ENCODE data around the gene EMC10. TPM values are rescaled to one million over a fixed set of nuclear protein-coding genes. Genes with fewer than 3 reads are reported as not detected.
"Not testable (repeated sequence)": the region's sequence is repeated elsewhere in the genome, so short reads cannot be mapped to it uniquely, and the experiment has no call there.

EMC10 gene
- polyA plus RNA-seq, 4 donors, result 115 to 189 (median 133) TPM

DNA sequence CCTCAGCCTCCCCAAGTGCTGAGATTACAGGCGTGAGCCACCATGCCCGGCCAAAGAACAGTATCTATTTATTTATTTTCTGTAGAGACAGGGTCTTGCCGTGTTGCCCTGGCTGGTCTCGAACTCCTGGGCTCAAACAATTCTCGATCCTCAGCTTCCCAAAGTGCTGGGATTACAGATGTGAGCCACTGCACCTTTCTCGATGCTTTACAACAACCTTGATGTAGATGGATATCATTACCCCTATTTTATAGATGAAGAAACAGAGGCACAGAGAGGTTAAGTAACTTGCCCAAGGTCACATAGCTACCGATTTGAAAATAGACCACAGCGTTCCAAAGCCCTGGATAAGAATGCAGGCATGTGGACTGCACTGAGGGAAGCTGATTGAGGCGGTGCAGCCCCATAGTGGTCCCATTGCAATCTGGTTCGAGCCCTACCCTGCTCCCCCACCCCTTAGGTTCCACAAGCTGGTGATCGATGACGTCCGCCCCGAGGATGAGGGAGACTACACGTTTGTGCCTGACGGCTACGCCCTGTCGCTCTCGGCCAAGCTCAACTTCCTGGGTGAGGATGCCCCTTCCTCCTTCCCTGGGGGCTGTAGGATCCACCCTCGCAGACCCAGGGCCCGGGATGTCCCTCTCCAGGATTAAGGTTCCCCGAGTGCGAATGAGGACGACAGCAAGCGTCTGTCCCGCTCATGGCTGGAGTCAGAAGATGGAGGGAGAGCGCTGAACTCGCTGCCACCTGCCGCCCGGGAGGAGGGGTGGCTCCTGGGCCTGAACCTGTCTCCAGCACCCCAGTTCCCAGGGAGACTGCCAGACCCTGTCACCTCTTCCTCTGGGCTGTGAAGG lies 25.7 kb upstream of the EMC10 start:
- DNase-seq (ENCODE audit: low read depth in 4 of 4, low spot score in 3 of 4), result no peak

DNA sequence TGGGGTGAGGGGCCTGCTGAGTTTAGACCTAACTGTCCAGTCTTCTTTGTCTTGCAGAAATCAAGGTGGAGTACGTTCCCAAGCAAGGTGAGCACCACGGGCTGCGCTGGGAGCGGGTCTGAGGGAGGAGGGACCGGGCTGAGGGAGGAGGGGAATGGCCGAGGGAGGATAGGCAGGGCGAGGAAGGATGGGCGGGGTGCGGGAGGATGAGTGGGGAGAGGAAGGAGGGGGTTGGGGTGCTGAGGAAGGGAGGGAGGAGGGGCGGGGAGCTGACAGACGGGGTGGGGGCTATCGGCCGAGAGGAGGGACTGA lies 25.1 kb upstream of the EMC10 start:
- no peak for DNase-seq (ENCODE audit: low read depth in 4 of 4, low spot score in 3 of 4)

DNA sequence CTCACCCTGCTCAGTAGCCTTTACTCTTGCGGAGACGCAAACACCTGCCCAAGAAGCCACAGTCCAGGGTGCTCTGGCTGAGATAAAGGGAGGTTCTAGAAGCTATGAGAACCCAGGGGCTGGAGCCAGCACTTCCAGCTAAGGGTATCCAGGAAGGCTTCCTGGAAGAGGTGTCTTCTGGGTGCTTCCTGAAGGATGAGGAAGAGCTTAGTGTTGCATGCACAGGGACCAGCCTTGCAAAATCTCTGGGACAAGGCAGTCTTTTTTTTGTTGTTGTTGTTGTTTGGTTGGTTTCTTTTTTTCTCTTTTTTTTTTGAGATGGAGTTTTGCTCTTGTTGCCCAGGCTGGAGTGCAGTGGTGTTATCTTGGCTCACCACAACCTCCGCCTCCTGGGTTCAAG lies 23.1 kb upstream of the EMC10 start:
- no peak for DNase-seq (ENCODE audit: low read depth in 4 of 4, low spot score in 3 of 4)

DNA sequence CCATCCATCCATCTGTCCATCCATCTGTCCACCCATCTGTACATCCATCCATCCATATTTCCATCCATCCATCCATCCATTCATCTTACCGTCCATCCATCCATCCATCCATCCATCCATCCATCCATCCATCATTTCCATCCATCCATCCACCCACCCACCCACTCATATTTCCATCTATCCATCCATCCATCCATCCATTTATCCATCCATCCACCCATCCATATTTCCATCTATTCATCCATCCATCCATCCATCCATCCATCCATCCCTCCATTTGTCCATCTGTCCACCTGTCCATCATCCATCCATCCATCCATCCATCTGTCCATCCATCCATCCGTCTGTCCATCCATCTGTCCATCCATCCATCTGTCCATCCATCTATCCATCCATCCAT lies 20.3 kb upstream of the EMC10 start:
- no peak for DNase-seq (ENCODE audit: low read depth in 4 of 4, low spot score in 3 of 4)

DNA sequence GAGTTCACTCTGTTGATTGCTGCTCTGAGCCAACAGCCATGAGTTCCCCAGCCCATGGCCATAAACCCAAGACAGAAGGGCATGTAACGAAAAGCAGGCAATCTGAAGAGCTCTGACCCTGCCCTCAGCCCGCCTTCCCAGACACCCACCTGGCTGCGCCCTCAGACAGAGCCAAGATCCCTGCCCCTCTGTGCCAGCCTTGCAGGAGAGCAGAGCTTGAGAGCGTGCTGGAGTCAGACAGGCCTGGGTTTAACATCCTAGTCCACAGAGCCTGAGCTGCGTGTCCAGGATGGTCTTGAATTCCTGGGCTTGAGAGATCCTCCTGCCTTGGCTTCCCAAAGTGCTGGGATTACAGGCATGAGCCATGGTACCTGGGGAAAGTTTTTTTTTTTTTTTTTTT lies 19.0 kb upstream of the EMC10 start:
- no peak for DNase-seq (ENCODE audit: low read depth in 4 of 4, low spot score in 3 of 4)

DNA sequence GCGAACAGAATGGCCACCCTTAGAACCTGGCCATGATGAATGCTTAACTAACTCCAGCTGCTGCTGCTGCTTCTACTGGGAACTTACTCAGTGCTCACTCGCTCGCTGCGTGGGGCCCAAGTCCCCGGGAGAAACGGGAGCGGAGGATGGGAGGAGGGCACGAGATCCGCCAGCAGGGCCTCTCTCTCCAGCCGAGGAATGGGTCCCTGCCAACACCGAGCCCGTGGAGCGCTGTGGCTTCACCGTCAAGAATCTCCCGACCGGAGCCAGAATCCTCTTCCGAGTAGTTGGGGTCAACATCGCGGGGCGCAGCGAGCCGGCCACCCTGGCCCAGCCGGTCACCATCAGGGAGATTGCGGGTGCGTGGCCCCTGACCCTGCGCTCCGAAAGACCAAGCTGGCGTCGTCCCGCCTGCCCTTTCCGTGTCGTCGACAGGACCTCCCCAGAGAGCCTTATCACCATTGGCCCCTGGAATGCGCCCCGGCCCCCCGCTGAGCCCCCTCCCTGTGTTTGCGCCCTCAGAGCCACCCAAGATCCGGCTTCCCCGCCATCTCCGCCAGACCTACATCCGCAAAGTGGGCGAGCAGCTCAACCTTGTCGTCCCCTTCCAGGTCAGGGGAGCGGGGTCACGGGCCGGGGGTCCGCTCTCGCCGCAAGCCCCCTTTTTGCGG lies 17.8 kb upstream of the EMC10 start:
- no peak for DNase-seq (ENCODE audit: low read depth in 4 of 4, low spot score in 3 of 4)

DNA sequence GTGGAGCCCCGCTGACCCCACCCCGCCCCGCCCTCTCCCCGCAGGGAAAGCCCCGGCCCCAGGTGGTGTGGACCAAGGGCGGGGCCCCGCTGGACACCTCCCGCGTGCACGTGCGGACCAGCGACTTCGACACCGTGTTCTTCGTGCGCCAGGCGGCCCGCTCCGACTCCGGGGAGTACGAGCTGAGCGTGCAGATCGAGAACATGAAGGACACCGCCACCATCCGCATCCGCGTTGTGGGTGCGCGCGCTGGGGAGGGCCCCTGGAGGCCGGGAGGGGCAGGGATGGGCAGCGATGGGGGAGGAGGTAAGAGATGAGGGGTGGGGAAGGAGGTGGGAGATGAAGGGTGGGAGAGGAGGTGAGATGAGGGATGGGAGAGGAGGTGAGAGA lies 17.2 kb upstream of the EMC10 start:
- no peak for DNase-seq (ENCODE audit: low read depth in 4 of 4, low spot score in 3 of 4)

DNA sequence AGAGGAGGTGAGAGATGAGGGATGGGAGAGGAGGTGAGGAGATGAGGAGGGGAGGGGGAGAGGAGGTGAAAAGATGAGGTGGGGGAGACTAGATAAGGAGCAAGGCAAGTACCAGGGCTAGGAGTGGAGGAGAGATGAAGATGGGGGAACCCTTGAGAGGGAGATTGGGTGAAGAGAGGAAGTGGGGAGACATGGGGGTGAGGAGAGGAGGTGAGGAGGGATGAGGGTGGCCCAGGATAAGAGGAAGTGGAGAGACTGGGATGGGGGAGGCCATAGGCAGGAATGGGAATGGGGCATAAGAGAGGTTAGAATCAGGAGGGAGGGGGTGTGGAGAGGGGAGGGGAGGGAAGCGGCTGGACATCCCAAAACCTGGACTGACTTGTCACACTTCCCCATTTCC lies 16.7 kb upstream of the EMC10 start:
- no peak for DNase-seq (ENCODE audit: low read depth in 4 of 4, low spot score in 3 of 4)

DNA sequence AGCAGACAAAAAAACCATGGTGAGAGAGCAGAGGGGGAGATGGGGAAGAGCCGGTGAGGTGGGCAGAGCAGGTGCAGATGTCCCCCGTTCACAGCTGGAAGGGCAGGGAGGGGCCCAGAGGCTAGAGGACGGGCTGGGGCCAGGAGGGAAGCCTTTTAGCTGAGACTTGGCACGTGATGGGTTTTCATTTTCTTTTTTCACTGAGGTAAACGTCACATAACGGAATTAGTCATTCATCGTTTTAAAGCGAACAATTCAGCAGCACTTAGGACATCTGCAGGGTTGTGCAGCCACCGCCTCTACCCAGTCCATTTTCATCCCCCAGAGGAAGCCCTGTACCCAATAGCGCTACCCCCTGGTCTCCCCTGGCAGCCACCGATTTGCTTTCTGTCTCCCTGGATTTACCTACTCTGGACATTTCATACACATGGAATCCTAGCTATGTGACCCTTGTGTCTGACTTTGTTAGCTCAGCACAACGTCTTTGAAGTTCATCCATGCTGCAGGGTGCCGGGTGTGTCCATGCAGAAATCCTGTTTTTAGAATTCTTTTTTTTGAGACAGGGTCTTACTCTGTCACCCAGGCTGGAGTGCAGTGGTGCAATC lies 16.0 kb upstream of the EMC10 start:
- DNase-seq (ENCODE audit: low read depth in 4 of 4, low spot score in 3 of 4), result no peak

DNA sequence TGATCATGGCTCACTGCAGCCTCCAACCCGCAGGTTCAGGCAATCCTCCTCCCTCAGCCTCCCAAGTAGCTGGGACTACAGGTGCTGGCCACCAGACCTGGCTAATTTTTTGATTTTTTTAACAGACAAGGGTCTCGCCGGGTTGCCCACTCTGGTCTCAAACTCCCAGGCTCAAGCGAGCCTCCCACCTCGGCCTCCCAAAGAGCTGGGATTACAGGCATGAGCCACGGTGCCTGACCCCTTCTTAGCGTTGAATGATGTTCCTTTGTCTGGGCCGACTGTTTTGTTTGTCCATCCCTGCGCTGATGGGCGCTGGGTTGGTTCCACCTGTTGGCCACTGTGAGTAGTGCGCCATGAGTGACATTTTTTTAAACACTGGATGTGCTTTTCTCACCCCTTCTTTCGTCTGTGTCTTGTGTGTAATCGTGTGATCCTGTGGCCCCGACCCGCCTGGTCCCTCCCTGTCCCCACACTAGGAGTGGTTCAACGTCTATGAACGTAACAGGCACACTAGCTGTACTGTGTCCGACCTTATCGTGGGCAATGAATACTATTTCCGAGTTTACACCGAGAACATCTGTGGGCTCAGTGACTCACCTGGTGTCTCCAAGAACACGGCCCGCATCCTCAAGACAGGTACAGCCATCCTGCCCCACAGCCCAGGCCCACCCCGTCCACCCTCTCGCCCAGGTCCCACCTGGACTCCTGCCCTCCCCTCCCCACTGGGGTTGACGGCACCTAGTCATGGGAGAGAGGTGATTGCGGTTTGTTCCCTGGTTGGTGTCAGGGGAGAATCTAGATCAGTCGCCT lies 15.0 kb upstream of the EMC10 start:
- peak in 1 of 4 donors; percentile 52 for DNase-seq (ENCODE audit: low read depth in 4 of 4, low spot score in 3 of 4)

DNA sequence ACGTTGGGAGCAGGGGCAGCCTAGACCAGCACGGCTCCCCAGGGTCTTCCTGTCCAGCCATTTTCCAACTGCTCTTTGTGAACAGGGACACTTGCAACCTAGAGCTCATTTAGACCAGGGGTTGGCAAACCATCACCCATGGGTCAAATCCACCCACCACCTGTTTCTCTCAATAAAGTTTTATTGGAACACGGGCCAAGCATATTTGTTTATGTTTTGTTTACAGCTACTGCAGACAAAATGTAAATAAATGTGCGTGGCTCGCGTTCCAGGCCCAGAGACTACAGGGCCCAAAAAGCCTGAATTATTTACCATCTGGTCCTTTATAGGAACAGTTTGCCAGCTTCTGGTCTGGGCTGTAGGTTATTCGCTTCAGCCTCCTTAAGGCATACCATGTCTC lies 13.3 kb upstream of the EMC10 start:
- DNase-seq (ENCODE audit: low read depth in 4 of 4, low spot score in 3 of 4), result no peak

DNA sequence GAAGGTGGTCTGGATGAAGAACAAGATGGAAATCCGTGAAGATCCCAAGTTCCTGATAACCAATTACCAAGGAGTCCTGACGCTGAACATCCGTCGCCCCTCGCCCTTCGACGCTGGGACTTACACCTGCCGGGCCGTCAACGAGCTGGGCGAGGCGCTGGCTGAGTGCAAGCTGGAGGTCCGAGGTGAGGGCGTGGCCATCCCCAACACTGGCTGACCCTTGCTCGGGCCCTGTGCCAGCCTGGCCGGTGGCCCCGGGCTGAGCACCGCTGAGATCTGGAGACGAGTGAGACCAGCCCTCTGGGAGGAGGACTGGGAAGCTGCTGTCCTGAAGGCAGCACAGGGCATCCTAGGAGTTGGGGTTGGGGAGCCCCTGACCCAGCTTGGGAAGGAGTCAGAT lies 12.0 kb upstream of the EMC10 start:
- no peak for DNase-seq (ENCODE audit: low read depth in 4 of 4, low spot score in 3 of 4)

DNA sequence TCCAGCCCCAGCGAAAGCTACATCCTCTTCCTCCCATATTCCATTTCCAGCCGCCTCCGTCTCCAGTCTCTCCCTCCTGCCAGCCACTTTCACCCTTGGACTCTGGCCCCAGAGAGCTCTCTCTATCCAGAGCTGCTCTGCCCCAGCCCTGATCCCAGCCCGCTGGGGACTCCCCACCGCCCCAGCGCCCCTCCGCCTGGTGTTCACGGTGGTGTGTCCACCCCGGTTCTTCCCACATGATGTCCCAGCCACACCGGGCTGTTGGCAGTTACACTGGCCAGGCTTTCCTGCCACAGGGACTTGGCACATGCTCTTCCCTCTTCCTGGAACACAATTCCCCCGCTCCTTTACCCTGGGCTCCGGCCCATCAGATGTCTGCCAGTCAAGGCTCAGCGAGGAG lies 11.3 kb upstream of the EMC10 start:
- no peak for DNase-seq (ENCODE audit: low read depth in 4 of 4, low spot score in 3 of 4)

DNA sequence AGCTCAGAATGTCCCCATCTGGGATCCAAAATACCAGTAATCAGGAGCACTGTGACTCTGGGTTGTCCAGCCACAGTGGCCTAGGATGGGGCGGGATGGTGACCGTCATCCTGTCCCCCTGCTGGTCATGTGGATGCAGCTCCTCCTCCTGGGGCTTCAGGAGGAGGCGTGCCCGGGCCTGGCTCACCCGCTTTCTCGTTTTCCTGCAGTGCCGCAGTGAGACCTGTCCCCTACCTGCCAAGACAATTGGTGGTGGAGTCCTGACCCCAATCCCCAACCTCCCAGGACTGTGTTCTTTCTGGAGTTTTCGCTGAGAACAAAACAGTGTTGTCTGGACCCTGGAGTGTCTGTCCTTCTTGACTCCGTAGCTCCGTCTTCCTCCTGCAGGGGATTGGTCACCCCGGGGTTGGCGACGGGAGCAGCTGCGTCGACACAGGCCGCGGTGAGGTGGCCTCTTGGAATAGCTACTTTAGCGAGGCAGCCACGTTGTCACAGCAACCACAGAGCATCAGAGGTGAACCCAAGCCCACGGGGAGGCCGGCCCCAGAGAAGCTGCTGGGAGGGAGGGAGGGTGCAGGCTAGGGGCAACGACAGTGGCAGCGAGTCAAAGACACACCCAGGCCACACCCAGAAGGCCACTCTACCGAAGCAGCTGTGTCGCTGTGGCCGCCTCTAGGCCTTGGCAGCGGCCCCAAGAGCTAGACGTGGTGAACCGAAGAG lies 10.2 kb upstream of the EMC10 start:
- no peak for DNase-seq (ENCODE audit: low read depth in 4 of 4, low spot score in 3 of 4)

DNA sequence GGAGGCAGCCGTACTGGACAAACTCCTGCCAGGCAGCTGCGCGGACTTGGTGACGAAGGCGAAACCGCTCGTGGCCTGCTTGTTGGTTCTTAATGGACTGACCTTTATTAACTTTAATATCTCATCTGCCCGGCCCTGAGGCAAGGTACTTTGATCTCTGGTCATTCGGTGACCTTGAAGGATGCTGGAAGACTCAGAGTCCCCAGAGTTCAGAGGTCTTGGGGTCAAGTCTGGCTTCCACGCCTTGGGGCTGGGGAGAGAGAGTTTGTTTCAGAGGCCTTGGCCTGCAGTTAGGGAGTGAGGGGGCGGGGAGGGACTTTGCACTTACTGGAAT lies 9.6 kb upstream of the EMC10 start:
- no peak for DNase-seq (ENCODE audit: low read depth in 4 of 4, low spot score in 3 of 4)

DNA sequence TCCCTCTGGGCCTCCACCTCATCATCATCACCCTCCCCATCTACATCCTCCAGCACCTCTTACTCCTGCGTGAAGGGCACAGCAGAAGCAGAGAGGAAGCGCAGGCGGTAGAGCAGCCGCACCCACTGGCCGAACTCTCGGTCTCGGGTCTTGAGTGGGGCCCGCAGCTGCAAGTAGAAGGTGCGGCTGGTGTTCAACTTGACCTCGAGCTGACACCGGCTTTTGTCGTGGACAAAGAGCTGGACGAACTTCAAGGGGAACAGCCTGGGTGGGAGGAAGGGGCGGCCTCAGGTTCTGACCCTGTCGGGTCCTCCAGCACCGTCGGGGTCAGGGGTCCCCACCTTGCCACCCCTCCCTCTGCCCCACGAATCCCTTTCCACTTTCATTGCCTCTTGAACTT lies 8.7 kb upstream of the EMC10 start:
- no peak for DNase-seq (ENCODE audit: low read depth in 4 of 4, low spot score in 3 of 4)

DNA sequence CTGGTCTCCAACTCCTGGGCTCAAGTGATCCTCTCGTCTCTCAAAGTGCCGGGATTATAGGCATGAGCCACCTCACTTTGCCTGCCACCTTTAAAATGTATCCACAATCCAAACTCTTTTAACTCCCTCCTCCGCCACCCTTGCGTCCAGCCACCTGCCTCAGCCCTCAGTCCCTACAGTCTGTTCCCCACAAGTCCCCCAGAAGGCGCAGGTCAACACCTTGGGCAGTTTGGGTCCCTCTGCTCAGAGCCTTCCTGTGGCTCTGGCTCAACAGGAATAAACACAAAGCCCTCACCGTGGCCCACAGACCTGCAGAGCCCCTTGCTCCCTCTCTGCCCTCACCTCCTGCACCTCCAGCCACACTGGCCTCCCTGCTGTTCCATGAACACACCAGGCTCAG lies 7.5 kb upstream of the EMC10 start:
- DNase-seq (ENCODE audit: low read depth in 4 of 4, low spot score in 3 of 4), result no peak

DNA sequence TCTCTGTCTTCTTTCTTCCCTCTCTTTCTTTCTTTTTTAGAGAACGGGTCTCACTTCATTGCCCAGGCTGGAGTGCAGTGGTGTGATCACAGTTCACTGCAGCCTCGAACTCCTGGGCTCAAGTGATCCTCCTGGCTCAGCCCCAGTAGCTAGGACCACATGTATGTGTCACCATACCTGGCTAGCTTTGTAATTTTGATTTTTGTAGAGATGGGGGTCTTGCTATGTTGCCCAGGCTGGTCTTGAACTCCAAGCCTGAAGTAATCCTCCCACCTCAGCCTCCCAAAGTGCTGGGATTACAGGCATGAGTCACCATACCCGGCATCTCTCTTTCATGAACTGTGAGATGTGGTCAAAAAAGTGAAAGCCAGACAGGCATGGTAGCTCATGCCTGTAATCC lies 3.0 kb upstream of the EMC10 start:
- not testable (repeated sequence) for DNase-seq (ENCODE audit: low read depth in 4 of 4, low spot score in 3 of 4)

DNA sequence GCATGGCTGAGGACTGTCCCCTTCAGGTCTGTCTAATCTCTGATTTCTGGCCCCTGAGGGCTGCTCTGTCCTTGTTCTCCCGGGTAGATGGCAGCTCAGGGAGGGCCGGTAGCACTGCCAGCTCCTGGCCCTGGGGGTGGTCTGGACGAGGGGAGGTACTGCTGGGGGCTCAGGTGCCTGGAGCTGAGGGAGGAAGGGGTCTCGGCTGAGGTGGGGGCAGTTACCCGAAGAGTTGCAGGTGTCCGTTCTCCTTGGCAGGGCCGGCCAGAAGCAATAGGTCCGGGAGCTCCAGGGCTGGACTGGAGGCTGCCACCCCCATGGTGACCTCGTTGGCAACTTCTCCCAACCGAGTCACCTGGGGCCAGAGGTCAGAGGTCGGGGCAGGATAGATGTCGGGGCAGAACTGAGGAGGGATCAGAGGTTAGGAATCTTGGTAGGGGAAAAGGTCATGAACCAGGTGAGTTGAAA lies 1.2 kb upstream of the EMC10 start:
- no peak for DNase-seq (ENCODE audit: low read depth in 4 of 4, low spot score in 3 of 4)

DNA sequence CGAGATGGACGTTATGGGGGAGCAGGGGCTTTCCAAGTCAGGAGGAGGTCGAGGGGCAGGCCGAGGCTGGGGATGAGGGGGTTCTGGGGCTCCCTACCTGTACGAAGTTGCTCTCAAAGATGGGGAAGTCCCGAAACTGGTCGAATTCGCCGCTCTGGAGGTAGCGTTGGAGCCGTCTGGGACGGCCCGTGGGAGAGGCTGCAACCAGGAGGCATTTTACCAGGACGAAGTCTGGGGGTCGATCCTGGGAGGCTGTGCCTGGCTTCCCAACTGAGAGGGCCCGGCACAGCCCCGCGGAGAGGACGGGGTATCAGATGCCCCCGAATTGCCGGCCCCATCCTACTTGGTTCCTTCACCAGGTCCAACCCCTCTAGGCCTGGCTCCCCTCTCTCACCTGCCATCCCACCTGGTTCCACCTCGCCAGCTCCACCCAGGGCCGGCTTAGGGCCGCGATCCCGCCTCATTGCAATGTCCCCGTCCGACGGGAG lies 527 bp upstream of the EMC10 start:
- DNase-seq (ENCODE audit: low read depth in 4 of 4, low spot score in 3 of 4), result no peak

DNA sequence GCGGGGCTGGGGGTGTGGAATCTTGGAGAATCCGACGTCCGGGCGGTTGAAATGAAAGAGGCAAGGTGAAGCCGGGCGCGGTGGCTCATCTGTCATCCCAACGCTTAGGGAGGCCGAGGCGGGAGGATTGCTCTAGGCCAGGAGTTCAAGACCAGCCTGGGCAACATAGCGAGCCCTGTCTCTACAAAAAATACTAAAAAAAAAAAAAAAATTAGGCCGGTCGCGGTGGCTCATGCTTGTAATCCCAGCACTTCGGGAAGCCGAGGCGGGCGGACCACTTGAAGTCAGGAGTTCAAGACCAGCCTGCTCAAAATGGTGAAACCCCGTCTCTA lies 566 bp downstream of the EMC10 start:
- no peak for DNase-seq (ENCODE audit: low read depth in 4 of 4, low spot score in 3 of 4)

All from right renal pelvis (tissue), 4 donors.